ENCODE data around the gene MAS1.
"Not testable (repeated sequence)": the region's sequence is repeated elsewhere in the genome, so short reads cannot be mapped to it uniquely, and the experiment has no call there.

Gene MAS1

GRCh38 chr6:159919011-159919511, 28.3 kb downstream of the MAS1 start:
- no peak for DNase-seq

GRCh38 chr6:159919800-159920199, 29.0 kb downstream of the MAS1 start:
- DNase-seq = no peak

- DNase-seq = not testable (repeated sequence)
Measured at GRCh38 chr6:159924150-159924549, 33.4 kb downstream of the MAS1 start.

GRCh38 chr6:159926542-159927203, 35.9 kb downstream of the MAS1 start:
- DNase-seq = no peak

- DNase-seq = no peak
Measured at GRCh38 chr6:159929819-159930218, 39.0 kb downstream of the MAS1 start.

GRCh38 chr6:159931112-159931511, 40.3 kb downstream of the MAS1 start:
- DNase-seq = no peak

GRCh38 chr6:159931846-159932245, 41.1 kb downstream of the MAS1 start:
- peak; percentile 47 for DNase-seq

- no peak for DNase-seq
Measured at GRCh38 chr6:159933077-159933476, 42.3 kb downstream of the MAS1 start.

- no peak for DNase-seq
Measured at GRCh38 chr6:159934181-159934580, 43.4 kb downstream of the MAS1 start.

- no peak for DNase-seq
Measured at GRCh38 chr6:159935065-159935464, 44.3 kb downstream of the MAS1 start.

GRCh38 chr6:159935633-159936032, 44.8 kb downstream of the MAS1 start:
- no peak for DNase-seq

- no peak for DNase-seq
Measured at GRCh38 chr6:159939591-159940016, 48.8 kb downstream of the MAS1 start.

Data from left hindlimb (tissue), 1 donor.